Activated CD8-positive, alpha-beta memory T cell treated with anti-CD3 and anti-CD28 coated beads, Interleukin-2, amount 50 U/mL, for 24 hours (primary cell): ENCODE measurements around the gene ARF4.
A peak's percentile ranks its signal among the peaks of the same experiment; 100 is the strongest.
"Not testable (repeated sequence)": the region's sequence is repeated elsewhere in the genome, so short reads cannot be mapped to it uniquely, and the experiment has no call there.

Experiments
- DNase-seq: peaks from one replicate; pipeline ENCODE4 v3.0.0-alpha.2; 2020; ENCODE audit errors: extremely low read depth

Gene ARF4

GRCh38 chr3:57597127-57597923 lies at the start of gene ARF4:
TSS of gene ARF4 (minus strand) at chr3:57597344. CDS start at chr3:57597140, 204 bp downstream.
- DNase-seq, result peak; percentile 96

DNA sequence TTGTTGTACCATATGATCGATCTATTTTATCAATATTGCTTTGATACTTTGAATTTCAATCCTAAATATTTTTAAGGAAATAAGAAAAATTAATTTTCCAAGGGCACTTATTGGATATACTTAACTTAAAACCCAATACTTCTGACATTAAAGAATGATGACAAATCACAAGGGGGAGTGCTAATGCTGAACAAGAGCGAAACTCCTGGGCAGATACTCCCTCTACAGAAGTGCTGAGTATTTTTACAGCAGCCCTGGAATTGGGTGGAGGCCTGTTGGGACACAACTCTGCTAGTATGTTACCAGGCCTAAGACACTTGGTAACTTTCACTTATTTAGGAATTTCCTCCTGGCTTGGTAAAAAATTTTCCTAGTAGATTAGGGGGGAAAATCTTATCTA lies 49.6 kb upstream of the ARF4 start:
- no peak for DNase-seq

DNA sequence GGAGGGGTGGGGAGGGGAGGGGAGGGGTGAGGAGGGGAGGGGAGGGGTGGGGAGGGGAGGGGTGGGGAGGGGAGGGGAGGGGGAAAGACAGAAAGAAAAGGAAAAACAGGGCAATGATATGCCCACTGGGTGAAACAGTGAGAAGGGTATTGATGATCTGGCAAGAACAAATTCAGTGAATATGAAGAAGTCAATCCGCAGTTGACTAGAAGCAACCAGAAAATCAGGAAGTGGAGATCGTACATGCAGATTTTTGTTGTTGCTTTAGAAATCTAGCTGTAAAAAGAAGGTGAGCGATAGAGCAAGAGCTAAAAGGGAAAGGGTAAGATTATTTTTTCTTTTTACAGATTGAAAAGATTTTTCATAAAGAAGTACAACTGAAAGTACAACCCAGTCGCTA lies 47.6 kb upstream of the ARF4 start:
- no peak for DNase-seq

- DNase-seq, result no peak
Observed at GRCh38 chr3:57637391-57637790, 40.2 kb upstream of the ARF4 start.

DNA sequence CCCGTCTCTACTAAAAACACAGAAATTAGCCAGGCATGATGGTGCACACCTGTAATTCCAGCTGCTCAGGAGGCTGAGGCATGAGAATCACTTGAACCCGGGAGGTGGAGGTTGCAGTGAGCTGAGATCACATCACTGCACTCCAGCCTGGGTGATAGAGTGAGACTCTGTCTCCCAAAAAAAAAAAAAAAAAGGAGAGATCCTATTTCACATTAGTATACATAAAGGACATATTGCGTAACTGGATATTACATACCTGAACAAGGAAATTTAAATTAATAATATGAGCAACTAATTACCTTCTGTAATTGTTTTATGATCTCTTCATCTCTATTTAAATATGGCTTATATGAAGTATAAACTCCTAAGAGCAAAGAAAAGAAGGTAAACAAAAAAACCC lies 37.1 kb upstream of the ARF4 start:
- DNase-seq, result not testable (repeated sequence)

DNA sequence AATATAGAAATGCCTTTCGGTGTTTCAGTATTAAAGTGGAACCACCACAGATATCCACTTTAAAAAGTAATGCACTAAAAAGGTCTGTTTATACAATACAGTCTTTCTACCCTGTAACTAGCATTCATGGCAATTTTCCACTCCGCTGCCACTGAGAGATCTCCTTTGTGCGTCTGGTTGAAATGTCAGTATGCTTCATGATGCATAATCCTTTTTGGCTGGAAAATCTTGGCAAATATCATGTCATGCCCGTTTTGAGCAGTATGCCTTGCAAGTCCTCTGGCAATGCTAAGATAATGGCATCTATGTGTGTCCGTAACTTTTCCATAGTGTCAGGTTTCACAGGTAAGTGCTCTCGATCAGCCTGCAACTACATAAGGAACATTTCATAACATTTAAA lies 30.8 kb upstream of the ARF4 start:
- DNase-seq, result no peak

DNA sequence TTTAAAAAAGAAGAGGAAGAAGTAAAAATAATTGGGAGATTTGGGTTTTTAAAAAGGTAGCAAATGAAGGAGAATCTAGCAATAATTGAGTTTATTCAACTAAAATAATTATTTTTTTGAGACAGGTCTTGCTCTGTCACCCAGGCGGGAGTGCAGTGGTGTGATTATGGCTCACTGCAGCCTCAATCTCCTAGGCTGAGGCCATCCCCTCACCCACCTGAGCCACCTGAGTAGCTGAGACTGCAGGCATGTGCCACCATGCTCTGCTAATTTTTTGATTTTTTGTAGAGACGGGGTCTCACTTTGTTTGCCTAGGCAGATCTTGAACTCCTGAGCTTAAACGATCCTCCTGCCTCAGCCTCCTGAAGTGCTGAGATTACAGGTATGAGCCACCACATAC lies 27.7 kb upstream of the ARF4 start:
- no peak for DNase-seq

GRCh38 chr3:57622362-57622761 lies 25.2 kb upstream of the ARF4 start:
- no peak for DNase-seq

DNA sequence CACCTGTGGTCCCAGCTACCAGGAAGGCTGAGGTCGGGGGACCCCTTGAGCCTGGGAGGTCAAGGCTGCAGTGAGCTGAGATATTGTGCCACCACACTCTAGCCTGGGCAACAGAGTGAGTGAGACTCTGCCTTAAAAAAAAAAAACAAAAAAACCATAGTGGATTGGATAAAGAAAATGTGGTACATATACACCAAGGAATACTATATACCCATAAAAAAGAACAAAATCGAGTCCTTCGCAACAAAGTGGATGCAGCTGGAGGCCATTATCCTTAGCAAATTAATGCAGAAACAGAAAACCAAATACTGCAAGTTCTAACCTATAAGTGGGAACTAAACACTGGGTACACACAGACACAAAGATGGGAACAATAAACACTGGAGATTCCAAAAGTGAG lies 20.6 kb upstream of the ARF4 start:
- DNase-seq, result no peak

DNA sequence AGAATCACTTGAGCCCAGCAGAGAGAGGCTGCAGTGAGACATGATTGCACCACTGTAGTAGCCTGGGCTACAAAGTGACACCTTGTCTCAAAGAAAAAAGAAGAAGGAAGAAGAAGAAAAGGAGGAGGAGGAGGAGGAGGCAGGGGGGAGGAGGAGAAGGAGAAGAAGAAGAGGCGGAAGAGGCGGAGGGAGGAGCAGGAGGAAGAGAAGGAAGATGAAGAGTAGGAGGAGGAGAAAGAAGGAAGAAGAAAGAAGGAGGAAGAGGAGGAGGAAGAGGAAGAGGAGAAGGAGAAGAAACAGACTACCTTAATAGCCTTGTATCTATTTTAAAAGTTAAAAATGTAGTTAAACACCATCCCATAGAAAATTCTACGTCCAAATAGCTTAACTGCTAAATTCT lies 19.1 kb upstream of the ARF4 start:
- no peak for DNase-seq

- not testable (repeated sequence) for DNase-seq
Observed at GRCh38 chr3:57611870-57612269, 14.7 kb upstream of the ARF4 start.

- DNase-seq, result no peak
Observed at GRCh38 chr3:57605683-57606082, 8.5 kb upstream of the ARF4 start.

- no peak for DNase-seq
Observed at GRCh38 chr3:57604971-57605370, 7.8 kb upstream of the ARF4 start.

GRCh38 chr3:57600195-57600594 lies 3.1 kb upstream of the ARF4 start:
- no peak for DNase-seq

- DNase-seq, result no peak
Observed at GRCh38 chr3:57598765-57599360, 1.7 kb upstream of the ARF4 start.

- DNase-seq, result peak; percentile 20
Observed at GRCh38 chr3:57596495-57597126, 533 bp downstream of the ARF4 start.

DNA sequence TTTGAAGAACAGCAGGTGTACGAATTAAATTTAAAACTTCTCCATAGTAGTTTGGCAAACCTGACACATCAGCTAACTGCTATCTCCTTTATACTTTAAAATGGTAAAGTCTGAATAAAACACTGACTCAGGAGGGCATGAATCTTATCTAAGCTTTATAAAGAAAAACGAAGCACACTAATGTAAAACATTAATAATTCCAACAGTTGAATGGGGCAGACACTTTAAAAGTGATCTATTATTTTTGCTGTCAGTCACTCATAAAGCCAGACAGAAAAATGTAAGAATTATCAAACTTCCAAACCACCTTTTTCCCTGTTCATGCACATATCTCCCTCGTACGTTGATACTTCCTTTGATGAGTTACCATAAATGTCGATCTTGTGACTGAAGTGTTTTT lies 2.6 kb downstream of the ARF4 start:
- no peak for DNase-seq

DNA sequence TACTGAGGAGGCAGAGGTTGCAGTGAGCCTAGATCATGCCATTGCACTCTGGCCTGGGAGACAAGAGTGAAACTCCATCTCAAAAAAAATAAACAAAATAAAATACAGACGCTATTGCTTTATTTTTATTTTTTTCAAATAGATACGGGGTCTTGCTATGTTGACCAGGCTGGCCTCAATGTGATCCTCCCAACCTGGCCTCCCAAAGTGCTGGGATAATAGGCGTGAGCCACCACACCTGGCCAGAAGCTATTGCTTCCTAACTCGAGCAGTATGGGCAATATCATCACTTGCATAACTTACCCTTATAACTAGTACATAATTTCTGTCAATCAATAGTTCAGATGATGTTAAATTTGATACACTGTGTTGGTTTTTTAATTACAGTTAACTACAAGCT lies 3.0 kb downstream of the ARF4 start:
- DNase-seq, result no peak

DNA sequence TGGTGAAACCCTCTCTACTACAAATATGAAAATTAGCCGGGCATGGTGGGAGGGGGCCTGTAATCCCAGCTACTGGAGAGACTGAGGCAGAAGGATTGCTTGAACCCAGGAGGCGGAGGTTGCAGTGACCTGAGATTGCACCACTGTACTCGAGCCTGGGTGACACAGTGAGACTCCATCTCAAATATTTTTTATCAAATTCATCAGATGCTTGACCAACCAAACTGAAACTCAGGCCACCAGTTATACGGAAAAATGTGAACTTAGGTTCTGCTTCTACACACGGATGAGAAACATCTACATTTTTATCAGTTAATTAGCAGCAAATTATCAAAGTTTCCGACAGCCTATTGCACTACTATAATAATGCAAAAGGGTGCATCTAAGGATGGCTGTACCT lies 4.8 kb downstream of the ARF4 start:
- no peak for DNase-seq

DNA sequence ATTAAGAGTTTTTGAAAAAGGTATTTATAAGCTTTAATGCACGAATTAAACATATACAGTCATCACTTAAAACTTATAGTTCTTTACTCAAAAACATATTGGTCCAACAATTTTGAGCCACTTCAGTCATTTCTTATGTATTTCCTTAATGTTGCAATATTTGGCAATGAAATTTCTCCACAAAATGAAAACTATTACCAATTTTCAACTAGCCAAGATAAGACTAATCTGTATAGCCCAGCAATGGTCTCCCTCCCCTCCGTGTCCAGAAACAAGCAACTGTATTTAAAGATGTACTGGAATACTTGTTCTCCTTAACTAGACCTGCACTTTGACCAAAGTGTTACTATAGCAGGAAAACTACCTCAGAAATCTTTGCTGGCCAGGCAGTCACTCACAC lies 9.2 kb downstream of the ARF4 start:
- no peak for DNase-seq

DNA sequence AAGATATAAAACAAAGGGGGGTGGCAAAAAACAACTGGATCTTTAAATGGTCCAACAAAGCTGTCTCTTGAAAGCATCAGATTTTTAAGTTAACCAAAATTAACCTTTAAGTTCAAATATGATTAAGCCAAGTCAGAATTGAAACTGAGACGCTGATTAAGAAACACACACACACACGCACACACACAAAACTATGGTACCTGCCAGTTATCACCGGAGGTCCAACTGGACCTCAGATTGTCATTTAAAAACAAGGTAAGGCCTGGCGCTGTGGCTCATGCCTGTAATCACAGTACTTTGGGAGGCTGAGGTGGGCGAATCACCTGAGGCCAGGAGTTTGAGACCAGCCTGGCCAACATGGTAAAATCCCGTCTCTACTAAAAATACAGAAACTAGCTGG lies 10.4 kb downstream of the ARF4 start:
- no peak for DNase-seq

GRCh38 chr3:57583544-57583943 lies 13.6 kb downstream of the ARF4 start:
- no peak for DNase-seq

GRCh38 chr3:57582474-57583168 lies 14.5 kb downstream of the ARF4 start:
- no peak for DNase-seq
